A673 (cell line): Measurements from ENCODE around the gene HCLS1. TPM values are rescaled to one million over a fixed set of nuclear protein-coding genes. Genes with fewer than 3 reads are reported as not detected.

Source experiments
- BruUV-seq: library from RNA; stranded (reverse); fragments of 400-500 nt; replicated peaks from 2 replicates; lab custom pipeline; 2021; lab: Mats Ljungman, UMichigan
- CTCF ChIA-PET: fragments of 300-600 bp; sonication (Branson Sonifier 250); formaldehyde crosslinking; loops from one replicate; lab custom pipeline; 2022; ENCODE audit warnings: antibody characterized with exemption; lab: Charles Lee
- POLR2A ChIA-PET: fragments of 300-600 bp; sonication (Branson Sonifier 250); formaldehyde crosslinking; loops from one replicate; lab custom pipeline; 2022; ENCODE audit warnings: antibody characterized with exemption; ENCODE audit not compliant: low non-redundant PET; lab: Charles Lee
- DNase-seq: peaks from one replicate; pipeline ENCODE4 v3.0.0-alpha.2; 2015; ENCODE audit warnings: low spot score
- H3K27ac ChIP-seq: fragments of 200-600 bp; sonication (generic); 2 replicates; pipeline ENCODE4 v1.5.1; 2016; ENCODE audit warnings: mixed run types, low read depth, mild to moderate bottlenecking, mixed read lengths, antibody characterized with exemption, low read length; ENCODE audit not compliant: poor library complexity, severe bottlenecking
- H3K27me3 ChIP-seq: fragments of 200-600 bp; sonication (generic); replicated peaks from 2 replicates; pipeline ENCODE4 v1.6.1; 2017; ENCODE audit warnings: mixed run types, low read depth, mild to moderate bottlenecking, mixed read lengths, antibody characterized with exemption, low read length; ENCODE audit not compliant: insufficient read depth, poor library complexity
- H3K36me3 ChIP-seq: fragments of 200-600 bp; sonication (generic); 2 replicates; pipeline ENCODE4 v1.6.1; 2016; ENCODE audit warnings: mixed run types, mild to moderate bottlenecking, mixed read lengths, antibody characterized with exemption, low read length; ENCODE audit not compliant: insufficient read depth, poor library complexity, severe bottlenecking
- H3K4me1 ChIP-seq: fragments of 200-600 bp; sonication (generic); 2 replicates; pipeline ENCODE4 v1.6.1; 2017; ENCODE audit warnings: mixed run types, mild to moderate bottlenecking, mixed read lengths, antibody characterized with exemption, low read length; ENCODE audit not compliant: insufficient read depth, poor library complexity, severe bottlenecking
- H3K4me3 ChIP-seq: fragments of 200-600 bp; sonication (generic); 2 replicates; pipeline ENCODE4 v1.5.1; 2016; ENCODE audit warnings: low read depth, mixed run types, mild to moderate bottlenecking, mixed read lengths, low read length; ENCODE audit not compliant: poor library complexity, severe bottlenecking
- H3K9me3 ChIP-seq: fragments of 200-600 bp; sonication (generic); 2 replicates; pipeline ENCODE4 v1.6.1; 2016; ENCODE audit warnings: mixed run types, low read depth, mild to moderate bottlenecking, mixed read lengths, antibody characterized with exemption, low read length; ENCODE audit not compliant: poor library complexity, severe bottlenecking
- EZH2 ChIP-seq: fragments of 200-600 bp; sonication (generic); IDR thresholded peaks from 2 replicates; pipeline ENCODE4 v1.6.1; 2017; ENCODE audit warnings: borderline replicate concordance, low read depth, mild to moderate bottlenecking, mixed read lengths, antibody characterized with exemption, low read length; ENCODE audit not compliant: poor library complexity, severe bottlenecking
- intact Hi-C: fragments of 100-400 bp; cut with micrococcal nuclease; formaldehyde crosslinking; loops from one replicate; pipeline ENCODE4 v1.10.0; 2022; ENCODE audit not compliant: unreplicated experiment
- total RNA-seq: library from RNA; stranded (reverse); gene quantifications from 2 replicates; pipeline ENCODE4 v1.2.3, GENCODE V29; 2021
- TF ChIP-seq, protein P1 (sequence below): fragments of 300-800, 200-600 bp; sonication (generic); conservative IDR thresholded peaks from 2 replicates; pipeline ENCODE4 v1.5.1; 2017; ENCODE audit warnings: low read depth, mild to moderate bottlenecking, antibody characterized with exemption, low read length, moderate library complexity, mixed read lengths

Gene HCLS1
- total RNA-seq, 1 experiment from 2014 or later, result 96.9 TPM

DNA sequence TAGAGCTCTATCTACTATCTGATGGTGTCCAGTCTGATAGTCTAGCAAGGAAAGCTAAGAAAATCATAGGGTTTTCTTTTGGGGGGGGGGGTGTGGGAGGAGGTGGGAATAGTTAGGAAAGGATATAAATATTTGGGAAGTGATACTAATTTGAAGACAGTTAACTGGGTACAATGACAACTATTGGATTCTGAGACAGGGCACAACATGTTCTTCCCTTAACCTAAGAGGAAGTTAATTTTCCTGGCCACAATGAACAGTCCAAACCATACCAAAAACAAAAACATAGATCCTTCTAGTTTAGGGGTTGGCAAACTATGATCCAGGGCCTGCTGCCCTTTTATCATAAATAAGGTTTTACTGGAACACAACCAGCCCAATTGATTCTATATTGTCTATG lies 10.0 kb upstream of the HCLS1 start:
- no peaks in the 10 kb centered on the region for H3K27me3 ChIP-seq
- no peaks in the 10 kb centered on the region for H3K4me1 ChIP-seq
- no peaks in the 10 kb centered on the region for H3K9me3 ChIP-seq
- CTCF ChIA-PET, result no interaction called here
- no peak for TF ChIP-seq EZH2
- no peak overlapping the region for H3K4me3 ChIP-seq
- POLR2A ChIA-PET, result interaction anchor here (0.7 kb wide), 1 partner anchor 8 kb away, joined by 5 read pairs; no protein-coding TSS in a partner anchor
- no peak overlapping the region for H3K27ac ChIP-seq
- H3K36me3 ChIP-seq, result peaks cover 12% of the 10 kb centered on the region
- no TSS peak for BruUV-seq
- intact Hi-C loops, result no loop called here
- no peak for DNase-seq

DNA sequence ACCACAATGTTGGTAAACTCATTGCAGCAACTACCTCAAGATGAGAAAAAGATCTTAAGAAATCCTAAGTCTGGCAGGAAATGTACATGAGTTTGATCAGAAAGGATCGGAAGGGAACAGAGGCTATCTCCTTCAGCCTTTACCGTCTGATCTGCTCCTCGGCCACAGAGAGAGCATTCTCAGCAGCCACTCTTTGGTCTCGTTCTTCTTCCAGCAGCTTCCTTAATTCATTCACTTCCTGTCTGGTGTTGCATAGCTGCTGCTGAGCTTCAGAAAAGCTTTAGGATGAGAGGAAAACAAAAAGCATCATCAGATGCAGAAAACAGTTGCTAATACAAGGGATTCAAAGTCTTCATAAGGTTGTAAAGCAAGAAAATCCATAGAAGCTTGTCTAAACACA lies 6.6 kb upstream of the HCLS1 start:
- H3K36me3 ChIP-seq, result peaks cover 9% of the 10 kb centered on the region
- DNase-seq, result no peak
- H3K27ac ChIP-seq, result no peak overlapping the region
- CTCF ChIA-PET, result no interaction called here
- no peaks in the 10 kb centered on the region for H3K4me1 ChIP-seq
- no peak overlapping the region for H3K4me3 ChIP-seq
- no peak for TF ChIP-seq EZH2
- TF ChIP-seq, protein P1, sequence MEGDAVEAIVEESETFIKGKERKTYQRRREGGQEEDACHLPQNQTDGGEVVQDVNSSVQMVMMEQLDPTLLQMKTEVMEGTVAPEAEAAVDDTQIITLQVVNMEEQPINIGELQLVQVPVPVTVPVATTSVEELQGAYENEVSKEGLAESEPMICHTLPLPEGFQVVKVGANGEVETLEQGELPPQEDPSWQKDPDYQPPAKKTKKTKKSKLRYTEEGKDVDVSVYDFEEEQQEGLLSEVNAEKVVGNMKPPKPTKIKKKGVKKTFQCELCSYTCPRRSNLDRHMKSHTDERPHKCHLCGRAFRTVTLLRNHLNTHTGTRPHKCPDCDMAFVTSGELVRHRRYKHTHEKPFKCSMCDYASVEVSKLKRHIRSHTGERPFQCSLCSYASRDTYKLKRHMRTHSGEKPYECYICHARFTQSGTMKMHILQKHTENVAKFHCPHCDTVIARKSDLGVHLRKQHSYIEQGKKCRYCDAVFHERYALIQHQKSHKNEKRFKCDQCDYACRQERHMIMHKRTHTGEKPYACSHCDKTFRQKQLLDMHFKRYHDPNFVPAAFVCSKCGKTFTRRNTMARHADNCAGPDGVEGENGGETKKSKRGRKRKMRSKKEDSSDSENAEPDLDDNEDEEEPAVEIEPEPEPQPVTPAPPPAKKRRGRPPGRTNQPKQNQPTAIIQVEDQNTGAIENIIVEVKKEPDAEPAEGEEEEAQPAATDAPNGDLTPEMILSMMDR, result no peak
- H3K9me3 ChIP-seq, result no peaks in the 10 kb centered on the region
- BruUV-seq, result no TSS peak
- intact Hi-C loops, result no loop called here
- POLR2A ChIA-PET, result no interaction called here
- H3K27me3 ChIP-seq, result no peaks in the 10 kb centered on the region

DNA sequence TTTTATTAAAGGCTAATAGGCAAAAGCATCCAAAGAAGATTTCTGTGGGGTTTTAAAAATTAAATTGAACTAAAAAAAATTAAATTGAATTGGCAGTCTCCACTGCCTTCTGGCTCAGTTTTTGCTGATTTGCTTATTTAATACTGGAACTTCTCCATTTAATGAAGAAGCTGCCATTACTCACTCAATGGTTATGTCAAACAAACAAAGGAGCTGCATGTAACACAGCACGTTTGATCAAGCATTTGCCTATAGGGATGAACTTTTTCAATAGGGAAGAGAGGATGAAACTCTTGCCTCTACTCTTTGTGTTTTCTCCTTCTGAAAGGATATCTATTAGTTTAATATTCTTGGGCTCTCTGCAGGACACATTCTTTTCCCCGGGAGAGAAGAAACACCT lies 4.8 kb upstream of the HCLS1 start:
- ChIA-PET CTCF (no interaction called here), POLR2A (no interaction called here)
- Histone ChIP-seq H3K27me3 (no peaks in the 10 kb centered on the region), H3K27ac (no peak overlapping the region), H3K4me1 (peaks cover 10% of the 10 kb centered on the region), H3K4me3 (no peak overlapping the region), H3K36me3 (peaks cover 9% of the 10 kb centered on the region), H3K9me3 (no peaks in the 10 kb centered on the region)
- DNase-seq, result no peak
- intact Hi-C loops, result no loop called here
- TF ChIP-seq EZH2, result no peak
- TF ChIP-seq, protein P1, result no peak
- no TSS peak for BruUV-seq

DNA sequence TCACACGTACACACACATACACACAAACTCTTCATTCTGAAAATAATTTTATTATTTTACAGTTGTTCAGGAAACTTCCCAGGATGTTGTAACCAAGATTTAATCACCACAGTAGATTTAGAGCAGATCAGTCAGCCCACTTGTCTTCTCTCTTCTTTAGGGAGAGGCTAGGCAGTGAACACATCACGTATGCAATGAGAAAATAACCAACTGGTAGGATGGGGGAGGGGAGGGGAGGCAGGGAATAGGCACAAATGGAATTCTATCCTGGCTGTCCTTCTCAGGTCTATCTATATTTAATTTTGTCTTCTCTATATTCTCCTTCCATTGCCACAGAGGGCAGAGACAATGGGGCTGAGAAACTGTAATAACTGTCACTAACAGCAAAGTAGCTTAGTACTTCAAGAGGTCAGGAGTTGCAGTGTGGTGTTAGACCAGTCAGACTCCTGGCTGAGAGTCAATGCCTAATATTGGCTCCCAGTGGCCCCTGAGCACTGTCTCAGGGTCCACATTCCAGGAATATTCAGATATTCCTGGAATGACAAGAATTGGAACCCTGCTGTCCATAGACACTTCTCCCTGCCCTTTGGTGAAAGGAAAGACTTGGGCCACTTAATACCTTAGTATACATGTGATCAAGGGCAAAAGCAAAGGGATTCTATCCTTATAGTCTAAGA lies 2.6 kb upstream of the HCLS1 start:
- ChIA-PET POLR2A (no interaction called here), CTCF (no interaction called here)
- Histone ChIP-seq H3K36me3 (peaks cover 12% of the 10 kb centered on the region), H3K4me1 (peaks cover 25% of the 10 kb centered on the region), H3K4me3 (no peak overlapping the region), H3K27me3 (no peaks in the 10 kb centered on the region), H3K27ac (no peak overlapping the region), H3K9me3 (no peaks in the 10 kb centered on the region)
- no TSS peak for BruUV-seq
- no peak for TF ChIP-seq EZH2
- TF ChIP-seq, protein P1, result no peak
- no peak for DNase-seq
- intact Hi-C loops, result no loop called here
